NCI-H526 (cell line): Measurements from ENCODE around the gene SPA17.

Source experiments
- DNase-seq, 2 experiments: peaks; one replicate each; lab custom pipeline; 2025; lab: John Stamatoyannopoulos, UW

The SPA17 gene

DNA sequence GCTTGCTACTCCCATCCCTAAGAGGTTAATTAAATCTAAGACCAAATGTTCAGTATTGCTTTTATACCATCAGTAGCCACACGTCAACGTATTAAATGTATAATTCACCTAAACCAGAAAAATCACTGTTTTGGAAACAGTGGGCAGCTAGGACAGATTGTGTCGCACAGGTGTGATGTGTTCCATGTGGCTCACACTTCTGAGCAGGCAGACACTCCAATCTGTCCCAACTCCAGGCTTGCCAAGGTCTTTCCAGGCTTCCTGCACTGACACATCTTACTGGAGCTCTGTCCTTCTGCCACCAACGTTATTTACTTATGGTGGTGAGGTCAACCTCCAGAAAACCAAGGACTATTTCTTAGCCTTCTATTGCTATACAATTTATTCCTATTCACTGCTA lies 11.6 kb upstream of the SPA17 start:
- DNase-seq = no peak

DNA sequence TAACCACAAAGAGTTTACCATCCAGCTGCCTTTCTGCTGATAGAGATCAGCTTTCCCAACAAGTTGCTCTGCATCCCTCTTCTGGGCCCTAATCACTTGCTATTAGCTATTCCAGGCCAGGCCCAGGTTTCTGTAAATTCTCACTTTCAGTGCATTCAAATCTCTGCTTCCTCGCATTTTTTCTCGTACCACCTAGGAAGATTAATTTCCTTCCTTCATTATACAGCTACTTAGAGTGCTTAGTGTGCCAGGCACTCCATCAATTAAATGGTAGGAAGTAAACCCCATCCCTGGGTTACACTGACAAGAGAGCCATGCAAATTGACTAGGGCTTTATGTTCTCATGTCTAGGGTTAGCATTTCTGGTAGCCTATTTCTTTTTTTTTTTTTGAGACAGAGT lies 9.8 kb upstream of the SPA17 start:
- DNase-seq = peak in 1 of 2 experiments; percentile 16

DNA sequence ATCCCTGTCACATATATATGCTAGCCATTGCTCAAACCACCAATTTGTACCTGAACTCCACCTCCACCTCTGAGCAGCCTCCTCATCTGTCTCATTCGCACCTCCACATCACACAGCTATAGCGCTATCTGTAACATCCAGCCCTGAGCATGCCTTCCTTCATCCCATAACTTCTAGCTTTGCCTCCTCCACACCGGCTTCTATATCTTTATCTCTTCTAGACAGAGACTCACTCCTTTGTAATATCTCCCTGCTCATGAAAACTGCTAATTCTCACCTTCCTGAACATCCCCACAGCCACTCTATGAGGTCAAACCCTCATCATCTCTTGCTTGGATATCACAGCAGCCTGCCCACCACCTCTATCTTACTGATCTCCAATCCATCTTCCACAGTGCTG lies 6.1 kb upstream of the SPA17 start:
- no peak for DNase-seq

DNA sequence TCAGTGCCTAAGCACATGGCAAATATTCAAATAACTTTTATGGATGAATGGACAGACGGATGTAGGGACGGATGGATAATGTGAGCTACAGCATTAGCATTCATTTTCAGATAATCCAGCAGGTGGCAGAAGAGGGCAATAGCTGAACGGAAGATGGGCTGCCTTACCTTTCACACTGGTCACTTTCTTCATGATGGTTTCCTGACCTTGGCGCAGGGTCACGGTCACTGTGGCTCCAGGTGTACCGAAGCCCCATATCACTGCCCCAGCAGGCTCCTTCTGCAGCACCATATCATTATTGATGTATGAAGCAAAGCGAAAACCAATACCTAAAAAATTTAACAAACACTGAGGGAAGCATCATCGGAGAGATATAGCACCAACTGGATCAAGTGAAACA lies 4.5 kb upstream of the SPA17 start:
- peak; percentile 86 to 93 for DNase-seq

DNA sequence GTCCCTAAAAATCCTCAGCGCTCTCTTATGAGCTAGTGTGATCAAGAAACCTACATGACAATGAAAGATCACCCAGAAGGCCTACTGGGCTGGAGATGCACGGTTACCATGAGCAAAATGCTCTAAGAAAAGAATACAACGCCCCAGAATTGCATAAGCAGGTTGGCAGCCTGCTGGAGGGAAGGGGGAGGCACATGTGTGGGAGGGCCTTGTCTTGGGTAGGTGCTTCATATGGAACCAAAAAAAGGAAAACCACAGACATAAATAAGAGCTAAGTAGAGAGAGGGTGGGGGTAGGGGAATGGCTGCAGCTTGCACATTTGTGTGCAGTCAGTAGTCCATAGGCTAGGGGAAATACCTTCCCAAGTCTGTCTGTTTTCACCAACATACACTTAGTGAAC lies 3.0 kb upstream of the SPA17 start:
- DNase-seq = peak in 1 of 2 experiments; percentile 20

DNA sequence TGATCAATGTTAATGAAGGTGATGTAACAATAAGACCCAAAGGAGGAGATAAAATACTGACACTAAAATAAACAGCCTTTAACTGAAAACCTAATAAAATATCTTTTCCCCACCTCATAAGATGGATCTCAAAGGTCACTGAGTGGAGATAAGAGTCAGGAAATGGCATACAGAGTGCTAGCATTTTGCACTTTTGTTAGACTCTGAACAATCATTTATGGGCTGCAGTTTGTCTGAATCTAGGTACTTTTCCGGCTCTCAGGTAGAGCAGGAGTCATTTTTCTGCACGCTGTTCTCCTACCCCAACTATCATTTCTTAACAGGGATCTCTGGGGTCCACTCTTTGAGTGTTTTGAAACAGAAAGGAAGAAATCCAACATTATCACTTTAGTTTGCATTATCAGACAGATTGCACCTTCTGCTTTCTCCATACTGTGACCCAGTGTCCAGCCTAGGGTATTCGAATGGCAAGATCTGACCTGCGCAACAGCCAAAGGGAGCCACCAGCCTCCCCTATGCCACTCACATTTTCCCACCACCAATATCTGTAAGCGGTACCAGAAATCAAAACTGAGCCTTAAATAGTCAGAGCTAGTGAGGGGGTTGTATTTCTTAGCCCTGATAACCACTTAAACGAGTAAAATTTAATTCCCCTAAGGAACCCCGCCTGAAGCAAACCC lies 1.0 kb upstream of the SPA17 start:
- DNase-seq = no peak

DNA sequence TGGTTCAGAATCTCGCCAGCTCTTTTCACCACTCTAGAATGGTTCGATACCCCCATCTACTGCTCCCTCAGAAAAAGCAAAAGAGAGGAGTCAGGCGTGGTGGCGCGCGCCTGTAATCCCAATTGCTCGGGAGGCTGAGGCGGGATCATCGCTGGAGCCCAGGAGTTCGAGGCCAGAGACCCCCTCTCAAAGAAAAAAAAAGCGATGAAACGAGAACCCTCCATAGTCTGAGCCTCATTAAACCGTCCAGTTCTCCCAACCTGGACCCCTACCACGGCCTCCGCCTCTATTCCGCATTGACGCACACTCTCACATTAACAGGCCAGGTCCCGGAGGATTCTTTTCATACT lies 439 bp downstream of the SPA17 start:
- peak in 1 of 2 experiments; percentile 36 for DNase-seq

DNA sequence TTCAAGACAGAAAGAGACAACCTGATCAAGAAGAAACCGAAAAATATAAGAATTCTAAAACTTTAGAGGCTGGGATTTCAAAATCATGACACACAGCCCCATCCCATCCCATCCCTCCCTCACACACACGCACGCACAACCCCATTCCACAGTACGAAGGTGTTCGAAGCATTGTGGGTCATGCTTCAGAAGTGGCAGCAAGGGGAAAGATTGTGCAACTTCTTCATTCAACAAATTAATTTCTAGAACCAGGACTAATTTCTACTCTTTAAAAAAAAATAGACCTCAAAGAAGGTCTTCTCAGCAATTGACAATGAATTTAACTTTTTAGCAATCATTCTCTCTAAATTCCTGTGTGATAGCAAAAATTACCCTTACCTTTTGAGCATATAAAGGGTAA lies 867 bp downstream of the SPA17 start:
- no peak for DNase-seq

DNA sequence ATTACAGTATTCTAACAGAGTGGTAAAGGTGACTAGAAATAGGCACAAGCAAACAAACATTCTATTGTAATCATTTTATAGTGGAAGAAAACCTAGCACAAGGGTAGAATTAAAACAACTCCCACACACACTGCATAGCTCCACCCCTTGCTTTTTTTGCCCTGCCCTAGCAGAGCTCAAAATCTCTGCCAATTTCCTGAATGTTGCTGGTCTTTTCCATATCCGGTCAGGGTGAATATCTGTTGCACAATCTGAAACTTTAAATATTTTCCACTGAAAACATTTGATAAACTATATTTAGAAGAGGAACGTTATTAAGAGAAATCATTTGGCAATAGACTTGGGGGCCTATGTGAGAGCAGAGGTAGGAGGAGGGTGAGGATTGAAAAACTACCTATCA lies 2.7 kb downstream of the SPA17 start:
- no peak for DNase-seq

DNA sequence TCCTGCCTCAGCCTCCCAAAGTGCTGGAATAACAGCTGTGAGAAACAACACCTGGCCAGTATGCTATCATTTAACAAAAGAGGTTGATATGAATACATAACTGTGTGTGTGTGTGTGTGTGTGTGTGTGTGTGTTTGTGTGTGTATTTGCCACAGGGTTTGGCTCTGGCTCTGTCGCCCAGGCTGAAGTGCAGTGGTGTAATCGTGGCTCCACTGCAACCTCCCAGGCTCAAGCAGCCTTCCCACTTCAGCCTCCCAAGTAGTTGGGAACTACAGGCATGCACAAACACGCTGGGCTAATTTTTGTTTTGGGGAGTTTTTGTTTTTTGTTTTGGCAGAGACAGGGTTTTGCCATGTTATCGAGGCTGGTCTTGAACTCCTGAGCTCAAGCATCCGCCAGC lies 4.7 kb downstream of the SPA17 start:
- no peak for DNase-seq

DNA sequence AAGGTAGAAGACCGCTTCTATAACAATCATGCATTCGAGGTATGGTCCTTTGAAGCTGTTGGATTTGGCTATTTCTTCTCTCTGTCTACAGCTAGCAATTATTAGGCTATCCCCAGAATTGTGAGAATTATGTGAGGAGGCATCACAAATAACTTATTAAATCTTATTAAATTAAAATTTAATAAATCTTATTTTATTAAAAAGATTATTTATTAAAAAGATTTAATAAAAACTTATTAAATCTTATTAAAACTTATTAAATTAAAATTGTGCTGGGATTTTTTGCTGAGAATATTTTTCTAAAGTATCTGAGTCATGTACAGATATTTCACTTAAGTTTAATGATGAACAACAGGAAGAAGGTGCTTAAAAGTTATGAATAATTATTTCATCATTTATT lies 7.7 kb downstream of the SPA17 start:
- no peak for DNase-seq

DNA sequence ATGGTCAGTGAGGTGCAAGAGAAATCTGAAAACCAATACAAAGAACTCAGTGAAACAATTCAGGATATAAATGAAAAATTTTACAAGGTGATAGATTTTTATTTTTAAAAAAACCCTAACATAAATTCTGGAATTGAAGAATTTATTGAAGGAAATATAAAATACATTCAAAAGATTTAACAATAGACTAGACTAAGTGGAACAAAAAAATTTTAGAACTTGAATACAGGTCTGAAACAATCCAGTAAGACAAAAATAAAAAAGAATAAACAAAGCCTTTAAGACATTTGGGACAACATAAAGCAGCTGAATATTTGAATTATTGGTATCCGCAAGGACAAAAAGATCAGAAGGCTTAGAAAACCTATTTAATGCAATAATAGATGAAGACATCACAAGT lies 8.7 kb downstream of the SPA17 start:
- DNase-seq = no peak

DNA sequence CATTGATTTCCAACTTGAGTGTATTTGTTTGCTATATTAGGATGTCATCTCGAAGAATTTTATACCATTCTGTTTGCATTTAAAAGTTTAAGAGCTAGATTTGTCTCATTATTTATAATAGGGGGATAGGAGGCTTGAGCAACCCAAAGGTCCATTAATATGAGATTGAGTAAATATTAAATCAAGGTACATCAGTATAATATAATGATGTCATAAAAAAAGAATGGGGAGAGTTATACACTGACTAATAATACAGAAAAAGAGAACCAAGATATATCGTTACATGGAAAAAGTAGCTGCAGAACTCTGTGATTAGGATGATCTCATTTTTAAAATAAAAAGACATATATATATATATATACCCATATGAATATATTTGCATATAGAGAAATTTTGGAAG lies 19.4 kb downstream of the SPA17 start:
- no peak for DNase-seq

DNA sequence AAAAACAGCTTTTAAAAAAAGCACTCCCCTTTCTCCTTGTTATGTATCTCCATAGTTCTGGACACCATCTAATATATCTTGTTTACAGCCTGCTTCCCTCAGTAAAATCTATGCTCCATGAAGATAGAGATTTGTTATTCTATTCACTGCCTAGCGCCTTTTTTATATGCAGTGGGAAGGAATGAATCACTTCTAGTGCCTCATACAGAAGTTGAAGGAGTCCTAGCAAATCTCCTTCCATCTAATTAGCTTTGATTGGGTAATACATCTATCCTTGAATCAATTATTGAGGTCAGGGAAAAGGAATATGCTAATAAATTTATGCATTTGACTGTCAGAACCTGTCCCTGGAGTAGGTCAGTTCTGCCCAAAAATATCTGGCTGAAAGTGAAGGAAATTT lies 25.8 kb downstream of the SPA17 start:
- DNase-seq = no peak

DNA sequence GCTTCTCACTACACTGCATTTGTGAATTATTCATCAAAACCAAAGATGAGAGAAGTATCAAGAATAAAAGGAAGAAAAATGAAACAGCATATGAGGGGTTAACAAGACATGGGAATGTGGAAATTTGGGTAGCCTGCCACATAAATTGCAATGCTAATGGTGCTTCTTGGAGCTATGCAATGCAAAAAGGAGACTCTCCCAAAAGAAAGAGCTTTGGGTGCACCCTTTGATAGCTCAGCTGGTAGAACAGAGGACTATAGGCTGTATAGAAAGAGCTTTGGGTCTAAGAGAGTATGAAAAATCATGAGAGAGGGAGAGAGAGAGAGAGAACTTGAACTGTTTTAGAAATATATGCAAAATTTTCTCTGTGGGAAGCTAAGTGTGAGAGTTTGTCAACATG lies 26.3 kb downstream of the SPA17 start:
- no peak for DNase-seq

DNA sequence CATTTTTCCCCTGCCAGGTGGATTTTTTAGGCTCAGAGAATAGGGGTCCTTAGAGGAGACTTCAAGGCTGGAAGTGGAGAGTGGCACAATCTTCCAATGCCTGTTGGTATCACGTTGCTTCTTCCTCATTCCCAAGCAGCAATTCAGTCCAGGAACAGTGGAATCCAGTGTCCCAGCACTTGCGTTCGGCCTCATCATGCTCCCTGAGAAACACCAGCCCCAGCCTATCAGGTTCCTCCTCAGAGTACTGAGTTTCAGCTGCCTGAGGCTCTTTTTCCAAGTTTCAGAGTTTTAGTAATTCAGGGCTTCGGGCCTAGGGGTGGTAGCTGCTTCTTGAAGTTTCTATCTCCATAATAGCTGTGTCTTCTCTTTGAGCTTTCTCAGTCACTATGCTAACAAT lies 34.1 kb downstream of the SPA17 start:
- no peak for DNase-seq

DNA sequence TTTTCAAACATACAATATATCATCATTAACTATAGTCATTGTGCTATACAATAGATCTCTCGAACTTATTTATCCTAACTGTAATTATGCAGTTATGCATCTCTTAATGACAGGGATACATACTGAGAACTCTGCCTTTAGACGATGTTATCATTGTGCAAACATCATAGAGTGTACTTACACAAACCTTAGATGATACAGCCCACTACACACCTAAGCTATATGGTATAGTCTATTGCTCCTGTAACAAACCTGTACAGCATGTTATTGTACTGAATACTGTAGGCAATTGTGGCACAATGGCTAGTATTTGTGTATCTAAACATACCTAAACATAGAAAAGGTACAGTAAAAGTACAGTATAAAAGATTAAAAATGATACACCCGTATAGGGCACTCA lies 38.7 kb downstream of the SPA17 start:
- no peak for DNase-seq

DNA sequence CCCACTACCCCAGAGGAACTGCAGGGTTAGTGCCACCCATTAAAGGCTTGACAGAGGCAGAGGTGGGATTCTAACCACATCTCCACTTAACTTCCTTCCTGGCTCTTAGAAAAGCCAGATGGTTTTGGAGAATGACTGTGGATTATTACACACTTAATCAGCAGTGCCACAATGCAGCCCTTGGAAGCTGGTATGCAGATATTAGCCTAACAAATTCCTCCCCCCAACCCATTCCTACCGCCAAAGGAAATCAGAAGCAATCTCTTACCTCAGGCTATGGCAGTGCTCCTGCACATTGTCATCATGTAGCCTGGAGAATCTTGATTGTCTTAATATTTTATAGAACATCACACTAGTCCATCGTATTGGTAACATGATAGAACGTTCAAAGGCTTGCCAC lies 42.9 kb downstream of the SPA17 start:
- DNase-seq = no peak

DNA sequence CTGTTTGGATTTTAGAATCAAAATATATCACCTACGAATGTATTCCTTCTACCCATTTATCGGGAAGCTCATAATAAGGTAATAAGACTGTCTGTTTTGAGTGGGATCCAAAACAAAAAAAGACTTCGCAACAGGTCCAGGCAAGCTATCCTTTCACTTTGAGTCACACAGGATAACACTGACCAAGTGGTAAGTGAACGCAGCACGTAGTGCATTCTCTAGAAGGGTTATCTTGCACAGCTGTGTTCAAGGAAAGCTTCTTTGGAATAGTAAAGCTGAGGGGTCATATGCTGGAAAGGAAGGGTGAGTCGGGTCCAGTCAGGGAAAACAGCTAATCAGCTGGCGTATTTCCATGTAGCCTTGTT lies 43.7 kb downstream of the SPA17 start:
- no peak for DNase-seq

DNA sequence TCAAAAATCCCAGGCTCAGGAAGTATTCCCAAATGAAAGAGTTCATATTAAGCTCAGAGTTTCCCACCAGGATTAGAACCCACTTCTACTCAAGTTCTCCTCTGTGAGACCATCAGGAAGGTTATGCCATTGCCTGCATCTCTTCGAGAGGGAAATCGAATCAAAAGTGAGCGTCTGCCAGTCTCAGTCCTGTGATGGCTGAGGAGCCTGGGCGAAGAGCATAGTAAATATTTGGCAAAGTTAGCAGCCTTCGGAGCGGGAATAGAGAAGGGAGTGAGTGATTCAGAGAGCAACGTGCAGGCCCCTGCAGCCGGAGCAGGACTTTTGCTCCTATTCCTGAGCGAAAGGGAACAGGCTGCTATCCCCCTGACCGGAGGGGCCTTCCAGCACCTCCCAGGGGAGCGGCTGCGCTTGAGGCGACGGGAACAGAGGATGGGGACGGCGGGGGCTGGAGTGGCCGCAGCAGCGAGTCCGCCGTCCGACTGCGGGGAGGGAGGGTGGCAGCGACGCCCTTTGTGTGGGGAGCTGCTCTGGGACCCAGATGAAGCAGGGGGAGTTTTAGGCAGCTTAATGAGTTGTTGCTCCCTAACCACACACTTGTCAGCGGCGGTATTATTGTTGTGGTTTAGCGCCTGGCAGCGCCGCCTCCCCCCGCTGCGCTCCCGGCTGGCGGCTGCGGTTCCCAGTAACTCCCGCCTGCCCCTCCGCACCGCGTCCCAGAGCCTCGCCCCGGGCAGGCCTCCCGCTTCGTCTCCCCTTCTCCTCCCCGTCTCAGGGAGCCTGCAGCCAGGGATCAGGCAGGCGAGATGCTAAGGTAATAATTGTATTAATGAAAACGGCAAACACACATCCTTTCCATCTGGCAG lies 44.3 kb downstream of the SPA17 start:
- DNase-seq = peak in 1 of 2 experiments; percentile 80

DNA sequence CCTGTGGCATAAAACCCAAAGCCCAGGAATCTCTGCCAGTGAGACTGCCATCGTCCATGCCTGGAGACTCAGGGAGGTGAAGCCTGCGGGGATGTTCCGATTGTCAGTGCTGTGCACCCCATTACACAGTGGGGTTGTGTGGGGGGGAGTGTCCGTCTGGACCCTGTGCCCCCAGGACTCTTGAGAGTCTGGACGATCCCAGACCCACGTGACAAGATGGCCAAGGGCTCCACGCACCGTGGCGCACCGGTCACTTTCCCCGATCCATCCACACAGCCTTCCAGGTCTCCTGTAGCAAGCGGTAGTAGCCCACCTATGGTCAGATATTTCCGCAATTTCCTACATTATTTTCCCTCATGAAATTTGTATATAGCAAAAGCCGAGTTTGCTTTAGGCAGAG lies 45.1 kb downstream of the SPA17 start:
- no peak for DNase-seq

DNA sequence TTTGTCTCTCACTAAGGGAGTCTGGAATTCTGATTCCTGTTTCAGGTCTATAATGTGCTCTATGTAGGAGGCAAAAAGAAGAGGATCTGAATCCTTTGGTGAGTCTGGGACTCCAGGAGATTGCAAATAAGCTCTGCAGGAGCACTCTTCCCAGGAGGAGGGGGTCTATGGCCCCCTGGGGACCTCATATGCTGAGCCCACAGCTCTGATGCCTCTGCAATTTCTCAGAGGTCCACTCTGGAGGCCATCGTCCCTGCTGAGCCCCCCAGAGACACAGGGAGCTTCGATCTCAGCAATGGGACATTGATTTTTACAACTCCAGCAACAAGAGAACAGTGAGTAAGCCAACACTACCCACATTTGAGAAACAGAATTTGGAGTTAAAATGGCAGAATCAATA lies 45.8 kb downstream of the SPA17 start:
- no peak for DNase-seq

DNA sequence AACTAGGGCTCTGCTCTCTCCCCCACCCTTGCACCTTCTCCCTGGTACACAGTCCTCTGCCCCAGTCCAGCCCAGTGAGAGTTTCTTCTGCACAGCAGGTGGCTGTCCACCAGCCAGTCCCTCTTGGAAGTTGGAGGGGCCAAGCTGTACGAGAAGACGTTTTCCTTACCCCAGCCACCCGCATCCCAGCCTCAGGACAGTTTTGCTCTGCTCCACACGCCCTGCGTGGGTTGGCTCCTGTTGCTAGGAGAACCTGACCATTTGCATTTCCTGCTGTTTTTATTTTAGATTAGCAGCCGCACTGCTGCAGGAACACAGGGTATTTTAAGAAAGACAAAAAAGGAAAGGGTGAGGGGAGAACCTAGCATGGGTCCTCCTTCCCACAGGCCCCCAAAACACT lies 48.5 kb downstream of the SPA17 start:
- DNase-seq = peak; percentile 30 to 79
